Measurements from ENCODE around the gene CCDC90B. TPM values are rescaled to one million over a fixed set of nuclear protein-coding genes. Genes with fewer than 3 reads are reported as not detected.
A peak's percentile ranks its signal among the peaks of the same experiment; 100 is the strongest.

Gene CCDC90B
- total RNA-seq (2021) (47.0 to 48.9 TPM (median 47.8 TPM) in 3 replicates), Bru-seq, nascent RNA (percentile 92 among the genes with signal in this experiment)
- long read RNA-seq, experiment 1, full-length matches to known transcripts, result 153 of 210 reads
- long read RNA-seq, experiment 1, partial matches to known transcripts, result 13 of 210 reads
- long read RNA-seq, experiment 1, other reads (novel, unspliced or antisense), result 44 of 210 reads
- long read RNA-seq, experiment 2, full-length matches to known transcripts, result 76 of 111 reads
- long read RNA-seq, experiment 2, partial matches to known transcripts, result 18 of 111 reads
- long read RNA-seq, experiment 2, other reads (novel, unspliced or antisense), result 17 of 111 reads
- long read RNA-seq, experiment 3, full-length matches to known transcripts, result 154 of 202 reads
- long read RNA-seq, experiment 3, partial matches to known transcripts, result 10 of 202 reads
- long read RNA-seq, experiment 3, other reads (novel, unspliced or antisense), result 38 of 202 reads

GRCh38 chr11:83285771-83286528 is at the start of gene CCDC90B:
Gene CCDC90B (minus strand): TSS chr11:83286367. CDS start chr11:83285972, 395 bp downstream.
- peak within 1 kb of the TSS; percentile 99 for H3K27ac Mint-ChIP-seq
- H3K4me3 Mint-ChIP-seq, result peak within 1 kb of the TSS; percentile 91
- H3K27me3 Mint-ChIP-seq (ENCODE audit: low read depth), result no peaks in the 10 kb centered on the region
- H3K4me1 Mint-ChIP-seq, result peaks cover 23% of the 10 kb centered on the region
- CTCF ChIA-PET, result interaction anchor here (0.6 to 1.2 kb wide), 4 partner anchors 9 to 144 kb away, joined by 3 to 6 read pairs (median 3); partner anchors contain the start of gene PCF11
- H3K36me3 Mint-ChIP-seq, result no peaks in the 10 kb centered on the region
- ATAC-seq (peak; percentile 94), DNase-seq (ENCODE audit: low spot score) (peak; percentile 94)
- H3K9me3 Mint-ChIP-seq, result no peaks in the 10 kb centered on the region
- POLR2A ChIA-PET, result interaction anchor here (0.6 to 1.2 kb wide), 6 partner anchors 36 to 440 kb away, joined by 3 to 6 read pairs (median 4); partner anchors contain the start of genes PCF11 and PRCP
- TF ChIP-seq ZNF396 (CRISPR knock-in tag; IDR thresholded peaks at IDR 0.05; ENCODE audit: borderline replicate concordance), result no peak
- no peak for TF ChIP-seq GRHL2 (CRISPR knock-in tag; IDR thresholded peaks at IDR 0.05; ENCODE audit: insufficient replicate concordance, severe bottlenecking)
- TF ChIP-seq ATF1 (CRISPR knock-in tag; IDR thresholded peaks at IDR 0.05), result peak; percentile 21; the same call in 1 of the 2 replicates
- TF ChIP-seq FOXK1 (CRISPR knock-in tag; IDR thresholded peaks at IDR 0.05), result peak; percentile 49; the same call in 1 of the 2 replicates
- TF ChIP-seq ZBTB21 (CRISPR knock-in tag; IDR thresholded peaks at IDR 0.05; ENCODE audit: borderline replicate concordance), result no peak
- TF ChIP-seq CREM (CRISPR knock-in tag; IDR thresholded peaks at IDR 0.05), result peak; percentile 89
- TF ChIP-seq AFF4 (CRISPR knock-in tag; IDR thresholded peaks at IDR 0.05; ENCODE audit: borderline replicate concordance), result peak; percentile 32; the same call in 1 of the 2 replicates
- TF ChIP-seq ATF6 (CRISPR knock-in tag; IDR thresholded peaks at IDR 0.05), result no peak
- TF ChIP-seq OVOL2 (CRISPR knock-in tag; IDR thresholded peaks at IDR 0.05; ENCODE audit: borderline replicate concordance), result no peak
- TF ChIP-seq ZNF138 (CRISPR knock-in tag; conservative IDR thresholded peaks at IDR 0.05), result no peak
- no peak for TF ChIP-seq SMAD3 (CRISPR knock-in tag; IDR thresholded peaks at IDR 0.05; ENCODE audit: borderline replicate concordance)
- 0 out of 2 replicates have a peak, but pooled peaks have one; percentile 65 for TF ChIP-seq PRRX2 (CRISPR knock-in tag; IDR thresholded peaks at IDR 0.05)
- no peak for TF ChIP-seq NR2C2 (CRISPR knock-in tag; IDR thresholded peaks at IDR 0.05)
- TF ChIP-seq ZNF317 (CRISPR knock-in tag; IDR thresholded peaks at IDR 0.05; ENCODE audit: borderline replicate concordance, low read depth), result no peak
- TF ChIP-seq ZNF121 (CRISPR knock-in tag; IDR thresholded peaks at IDR 0.05), result no peak
- TF ChIP-seq ZNF512 (CRISPR knock-in tag; IDR thresholded peaks at IDR 0.05; ENCODE audit: borderline replicate concordance), result no peak
- no peak for TF ChIP-seq MXD4 (CRISPR knock-in tag; IDR thresholded peaks at IDR 0.05; ENCODE audit: borderline replicate concordance)
- no peak for TF ChIP-seq ETV6 (CRISPR knock-in tag; IDR thresholded peaks at IDR 0.05)
- no peak for TF ChIP-seq RELA (CRISPR knock-in tag; IDR thresholded peaks at IDR 0.05; ENCODE audit: borderline replicate concordance)
- no peak for TF ChIP-seq AR (CRISPR knock-in tag; IDR thresholded peaks at IDR 0.05)
- TF ChIP-seq ATF2 (CRISPR knock-in tag; IDR thresholded peaks at IDR 0.05; ENCODE audit: borderline replicate concordance, low read depth), result no peak
- TF ChIP-seq FOXJ3 (CRISPR knock-in tag; IDR thresholded peaks at IDR 0.05; ENCODE audit: borderline replicate concordance), result no peak
- no peak for TF ChIP-seq NR3C1 (CRISPR knock-in tag; conservative IDR thresholded peaks at IDR 0.05; ENCODE audit: low read depth)
- TF ChIP-seq ZNF416 (CRISPR knock-in tag; IDR thresholded peaks at IDR 0.05), result peak; percentile 57; the same call in 1 of the 2 replicates

All from WTC11 (cell line).